H1 (cell line): ENCODE results near the gene TRAP1. TPM values are rescaled to one million over a fixed set of nuclear protein-coding genes. Genes with fewer than 3 reads are reported as not detected.

ENCODE experiments used
- CTBP2 ChIP-seq: IDR thresholded peaks from 2 replicates; pipeline ENCODE4 v1.7.0; 2011; ENCODE audit warnings: borderline replicate concordance, mild to moderate bottlenecking, moderate library complexity, mixed read lengths, low read length; ENCODE audit not compliant: insufficient read depth, insufficient read length
- EGR1 ChIP-seq: IDR thresholded peaks from 2 replicates; pipeline ENCODE4 v1.6.1; 2011; ENCODE audit warnings: low read depth, low read length, borderline replicate concordance
- polyA plus RNA-seq, 7 experiments: library from polyadenylated mRNA; depleted of rRNA in 3 of 7; stranded (reverse) in 5 of 7; unstranded in 2 of 7; fragments of >200 nt in 5 of 7; fragments of 200-250 nt in 2 of 7; gene quantifications; 1 replicate in 5 of 7; 2 replicates in 1 of 7; 4 replicates in 1 of 7; pipeline versions ENCODE4 v1.2.1 to v1.2.3, GENCODE V29; 2011 to 2013; ENCODE audit warnings: missing spikeins in 2 of 7, mixed read lengths in 2 of 7
- total RNA-seq: library from RNA; stranded (reverse); fragmentation: NEBNext Ultra II Directional; extraction: Animal tissue kit (Norgen Biotek cat#: 25700); gene quantifications from 2 replicates; pipeline ENCODE4 v1.2.1, GENCODE V29; 2021
- TF ChIP-seq, protein P1 (sequence below), 3 experiments: IDR thresholded peaks; 1 replicate in 2 of 3; 2 replicates in 1 of 3; pipeline versions ENCODE4 v1.5.1 to v1.6.1; 2011; ENCODE audit warnings: low read length in 3 of 3, mild to moderate bottlenecking in 3 of 3, inconsistent platforms in 2 of 3, low read depth in 1 of 3, moderate library complexity in 1 of 3; ENCODE audit not compliant: insufficient read depth in 1 of 3; ENCODE audit errors: control extremely low read depth in 1 of 3

TRAP1 gene
- total and polyA plus RNA-seq, 2 of the 8 experiments (the other 6 are each of a cell fraction or from before 2014, with no cell fraction given), result 215 to 283 TPM

DNA sequence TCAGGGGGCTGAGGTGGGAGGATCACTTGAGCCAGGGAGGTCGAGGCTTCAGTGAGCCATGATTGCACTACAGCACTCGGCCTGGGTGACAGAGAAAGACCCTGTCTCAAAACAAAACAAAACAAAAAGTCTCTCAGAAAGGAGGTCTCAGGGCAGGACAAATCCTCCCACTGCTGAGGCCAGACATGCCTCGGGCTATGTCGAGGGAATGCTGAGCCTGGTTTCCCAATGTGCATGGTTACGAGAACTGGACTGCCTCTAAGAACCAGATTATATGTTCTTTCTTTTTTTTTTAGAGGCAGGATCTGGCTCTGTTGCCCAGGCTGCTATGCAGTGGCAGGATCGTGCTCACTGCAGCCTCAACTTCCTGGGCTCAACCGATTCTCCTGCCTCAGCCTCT lies 27.6 kb downstream of the TRAP1 start (continued):
- TF ChIP-seq, protein P1, sequence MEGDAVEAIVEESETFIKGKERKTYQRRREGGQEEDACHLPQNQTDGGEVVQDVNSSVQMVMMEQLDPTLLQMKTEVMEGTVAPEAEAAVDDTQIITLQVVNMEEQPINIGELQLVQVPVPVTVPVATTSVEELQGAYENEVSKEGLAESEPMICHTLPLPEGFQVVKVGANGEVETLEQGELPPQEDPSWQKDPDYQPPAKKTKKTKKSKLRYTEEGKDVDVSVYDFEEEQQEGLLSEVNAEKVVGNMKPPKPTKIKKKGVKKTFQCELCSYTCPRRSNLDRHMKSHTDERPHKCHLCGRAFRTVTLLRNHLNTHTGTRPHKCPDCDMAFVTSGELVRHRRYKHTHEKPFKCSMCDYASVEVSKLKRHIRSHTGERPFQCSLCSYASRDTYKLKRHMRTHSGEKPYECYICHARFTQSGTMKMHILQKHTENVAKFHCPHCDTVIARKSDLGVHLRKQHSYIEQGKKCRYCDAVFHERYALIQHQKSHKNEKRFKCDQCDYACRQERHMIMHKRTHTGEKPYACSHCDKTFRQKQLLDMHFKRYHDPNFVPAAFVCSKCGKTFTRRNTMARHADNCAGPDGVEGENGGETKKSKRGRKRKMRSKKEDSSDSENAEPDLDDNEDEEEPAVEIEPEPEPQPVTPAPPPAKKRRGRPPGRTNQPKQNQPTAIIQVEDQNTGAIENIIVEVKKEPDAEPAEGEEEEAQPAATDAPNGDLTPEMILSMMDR (IDR thresholded peaks at IDR 0.05; ENCODE audit: control extremely low read depth in 1 of 3, insufficient read depth in 1 of 3, low read depth in 1 of 3, low read length in 3 of 3), result no peak
- TF ChIP-seq EGR1 (no peak), CTBP2 (no peak)
- TF ChIP-seq, all 59 proteins: peak for 0
